ENCODE measurements around the gene NNMT.

GRCh38 chr11:114273071-114273470 lies 23.1 kb upstream of the NNMT start:
- no peak for TF ChIP-seq CTCF (IDR thresholded peaks at IDR 0.05; ENCODE audit: low read depth, low read length, poor library complexity, severe bottlenecking)
- no peak for TF ChIP-seq EZH2phosphoT487 (IDR thresholded peaks at IDR 0.05; ENCODE audit: borderline replicate concordance, low read length)
